HK-2 (cell line): ENCODE results near the gene VAT1.
"Not testable (repeated sequence)": the region's sequence is repeated elsewhere in the genome, so short reads cannot be mapped to it uniquely, and the experiment has no call there.

Experiments
- DNase-seq: peaks from one replicate; pipeline ENCODE4 v3.0.0-alpha.2; 2018; ENCODE audit not compliant: unreplicated experiment

VAT1 gene

DNA sequence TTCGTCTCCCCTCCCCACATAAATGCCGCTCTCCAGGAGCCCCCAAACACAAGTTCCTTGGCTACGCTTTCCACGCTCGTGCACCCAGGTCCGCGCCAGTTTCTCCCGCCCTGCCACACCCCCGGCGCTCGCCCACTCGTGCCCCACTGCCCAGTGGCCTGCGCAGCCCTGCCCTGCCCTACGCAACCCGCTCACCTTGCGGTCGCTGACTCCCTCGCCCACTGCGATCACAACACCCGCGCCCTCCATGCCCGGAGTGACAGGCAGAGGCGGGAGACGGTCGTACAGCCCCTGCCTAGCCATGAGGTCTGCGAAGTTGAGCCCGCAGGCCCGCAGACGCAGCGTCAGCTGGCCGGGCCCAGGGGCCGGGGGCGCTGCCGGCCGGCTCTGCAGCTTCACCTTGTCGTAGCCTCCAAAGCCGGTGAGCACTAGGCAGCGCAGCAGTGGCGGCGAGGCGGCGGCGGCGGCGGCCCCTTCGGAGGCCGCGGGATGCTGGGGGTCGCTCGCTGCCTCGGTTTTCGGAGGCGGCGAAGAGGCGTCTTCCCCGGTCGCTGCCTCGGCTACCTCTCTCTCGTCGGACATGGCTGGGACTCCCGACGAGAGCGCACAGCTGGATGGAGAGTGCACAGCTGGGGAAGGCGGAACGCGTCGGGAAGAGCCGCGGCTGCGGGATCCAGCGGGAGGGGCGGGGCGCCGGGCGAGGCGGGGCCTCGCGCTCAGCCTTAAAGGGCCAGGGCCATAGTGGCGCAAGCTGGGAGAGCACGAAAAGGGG is at the start of gene VAT1:
TSS of gene VAT1 (minus strand) at position 645 of the 772 bp plus-strand sequence. CDS start at position 582, 63 bp downstream.
- peak; percentile 76 for DNase-seq

- no peak for DNase-seq
Measured at GRCh38 chr17:43070872-43071271, 48.7 kb upstream of the VAT1 start.

- no peak for DNase-seq
Measured at GRCh38 chr17:43070257-43070656, 48.1 kb upstream of the VAT1 start.

- DNase-seq = no peak
Measured at GRCh38 chr17:43069368-43069898, 47.2 kb upstream of the VAT1 start.

- no peak for DNase-seq
Measured at GRCh38 chr17:43068570-43069367, 46.6 kb upstream of the VAT1 start.

- DNase-seq = no peak
Measured at GRCh38 chr17:43062984-43063638, 40.9 kb upstream of the VAT1 start.

GRCh38 chr17:43056051-43056450 is 33.9 kb upstream of the VAT1 start:
- DNase-seq = no peak

- not testable (repeated sequence) for DNase-seq
Measured at GRCh38 chr17:43053008-43053407, 30.8 kb upstream of the VAT1 start.

- no peak for DNase-seq
Measured at GRCh38 chr17:43051969-43052368, 29.8 kb upstream of the VAT1 start.

DNA sequence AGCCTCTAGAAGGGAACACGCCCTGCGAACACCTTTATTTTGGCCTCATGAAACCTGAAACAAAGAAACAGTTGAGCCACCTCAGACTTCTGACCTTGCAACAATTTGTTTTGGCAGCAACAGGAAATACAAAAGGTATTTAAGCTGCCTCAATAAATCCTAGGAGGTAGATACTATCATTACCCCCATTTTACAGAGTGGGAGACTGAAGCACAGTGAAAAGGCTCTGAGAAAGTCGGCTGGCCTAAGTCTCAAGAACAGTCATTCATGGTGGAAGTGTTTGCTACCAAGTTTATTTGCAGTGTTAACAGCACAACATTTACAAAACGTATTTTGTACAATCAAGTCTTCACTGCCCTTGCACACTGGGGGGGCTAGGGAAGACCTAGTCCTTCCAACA is 21.8 kb upstream of the VAT1 start:
- no peak for DNase-seq

DNA sequence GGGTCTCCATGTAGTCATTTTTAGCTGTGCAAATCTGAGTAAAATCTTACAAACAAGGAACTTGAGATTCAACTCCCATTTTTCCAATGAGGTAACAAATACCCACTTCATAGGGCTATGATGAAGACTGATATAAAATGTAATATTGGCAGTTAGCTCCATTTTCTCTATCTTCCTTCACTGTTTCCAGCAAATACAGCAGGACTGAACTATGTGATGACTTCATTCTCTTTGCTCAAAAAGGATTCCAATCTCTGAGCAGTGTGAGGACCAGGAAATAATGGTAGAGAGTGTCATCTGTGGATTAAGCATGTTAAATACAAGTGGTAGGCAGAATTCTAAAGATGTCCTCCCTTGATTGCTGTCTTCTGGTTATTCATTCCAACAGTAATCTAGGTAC is 21.1 kb upstream of the VAT1 start:
- DNase-seq = no peak

DNA sequence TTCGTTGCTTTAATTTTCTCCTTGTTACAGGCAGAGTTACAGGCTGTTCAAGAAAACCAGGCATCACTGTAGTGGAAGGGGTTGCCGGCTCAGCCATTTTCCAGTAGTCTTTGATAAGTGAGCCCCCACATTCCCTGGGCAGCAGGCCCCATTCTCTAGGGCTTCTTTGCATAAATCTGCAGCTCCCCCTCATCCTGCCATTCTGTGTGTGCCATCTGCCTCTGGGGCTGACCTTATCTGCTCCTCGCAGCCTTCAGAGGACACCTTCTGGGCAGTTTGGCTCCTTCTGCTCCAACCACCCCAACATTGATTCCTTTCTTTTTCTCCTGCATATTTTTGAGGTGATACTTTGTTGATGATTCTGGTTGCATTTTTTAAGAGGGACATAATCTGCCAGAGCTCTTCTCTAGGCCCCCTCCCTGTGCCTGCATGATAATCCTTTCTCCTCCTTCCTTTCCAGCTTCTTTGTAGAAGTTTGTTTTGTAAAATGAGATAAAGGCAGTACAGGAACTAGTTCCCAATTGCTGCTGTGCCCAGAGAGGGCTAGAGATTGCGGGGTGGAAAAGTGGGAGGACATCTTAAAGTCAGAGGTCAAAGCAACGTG is 19.9 kb upstream of the VAT1 start:
- no peak for DNase-seq

DNA sequence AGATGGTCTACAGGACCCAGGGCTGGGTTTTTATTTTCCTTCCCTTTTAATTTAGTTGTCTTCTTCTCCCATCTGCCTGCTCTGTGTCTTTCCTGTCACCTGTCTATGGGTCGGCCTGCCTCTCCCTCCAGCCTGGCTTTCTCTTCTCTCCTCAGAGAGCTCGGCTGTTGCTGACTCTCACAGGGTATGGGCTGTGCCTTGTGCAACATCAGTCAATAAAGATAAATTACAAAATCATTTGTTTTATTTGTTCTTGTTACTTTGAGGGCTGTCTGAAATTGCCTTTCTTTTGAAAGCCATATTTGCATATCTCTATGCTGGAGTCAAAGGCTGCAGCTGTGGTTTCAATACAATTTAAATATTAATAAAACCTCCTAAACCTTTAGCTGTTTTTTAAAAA is 18.5 kb upstream of the VAT1 start:
- DNase-seq = no peak

DNA sequence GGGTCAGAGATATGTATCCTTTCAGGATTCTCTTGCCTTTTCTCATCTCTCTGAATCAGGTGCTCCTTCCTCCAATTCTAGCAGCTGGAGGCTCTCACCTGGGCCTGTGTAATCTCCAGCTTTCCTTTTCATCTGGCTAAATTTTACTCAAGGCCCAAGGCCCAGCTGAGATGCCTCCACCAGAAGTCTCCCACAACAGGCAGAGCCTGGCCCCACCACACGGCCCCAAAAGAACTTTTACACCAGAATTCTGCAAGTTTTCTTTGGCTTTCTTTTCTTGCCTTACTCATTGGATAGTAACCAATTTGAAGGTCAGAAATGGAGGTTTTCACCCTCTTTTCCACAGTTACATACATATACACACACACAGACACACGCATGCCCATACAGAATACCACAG is 17.5 kb upstream of the VAT1 start:
- DNase-seq = no peak

DNA sequence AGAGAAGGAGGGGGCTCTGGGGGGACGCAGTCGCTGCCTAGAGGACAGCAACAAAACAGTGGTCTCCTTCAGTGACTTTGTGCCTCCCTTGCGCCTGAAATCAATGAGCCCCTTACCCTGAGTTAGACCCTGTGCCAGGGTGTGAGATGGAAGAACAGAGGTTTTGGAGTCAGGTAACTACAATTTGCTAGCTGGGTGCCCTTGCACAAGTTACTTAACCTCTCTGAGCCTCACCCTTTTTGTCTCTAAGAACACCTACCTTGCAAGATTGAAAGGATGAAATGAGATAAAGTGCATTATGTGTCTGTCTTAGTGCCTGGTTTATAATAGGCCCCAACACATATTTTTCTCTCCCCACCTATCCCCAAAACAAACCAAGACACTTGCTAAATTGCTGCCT is 12.7 kb upstream of the VAT1 start:
- DNase-seq = no peak

DNA sequence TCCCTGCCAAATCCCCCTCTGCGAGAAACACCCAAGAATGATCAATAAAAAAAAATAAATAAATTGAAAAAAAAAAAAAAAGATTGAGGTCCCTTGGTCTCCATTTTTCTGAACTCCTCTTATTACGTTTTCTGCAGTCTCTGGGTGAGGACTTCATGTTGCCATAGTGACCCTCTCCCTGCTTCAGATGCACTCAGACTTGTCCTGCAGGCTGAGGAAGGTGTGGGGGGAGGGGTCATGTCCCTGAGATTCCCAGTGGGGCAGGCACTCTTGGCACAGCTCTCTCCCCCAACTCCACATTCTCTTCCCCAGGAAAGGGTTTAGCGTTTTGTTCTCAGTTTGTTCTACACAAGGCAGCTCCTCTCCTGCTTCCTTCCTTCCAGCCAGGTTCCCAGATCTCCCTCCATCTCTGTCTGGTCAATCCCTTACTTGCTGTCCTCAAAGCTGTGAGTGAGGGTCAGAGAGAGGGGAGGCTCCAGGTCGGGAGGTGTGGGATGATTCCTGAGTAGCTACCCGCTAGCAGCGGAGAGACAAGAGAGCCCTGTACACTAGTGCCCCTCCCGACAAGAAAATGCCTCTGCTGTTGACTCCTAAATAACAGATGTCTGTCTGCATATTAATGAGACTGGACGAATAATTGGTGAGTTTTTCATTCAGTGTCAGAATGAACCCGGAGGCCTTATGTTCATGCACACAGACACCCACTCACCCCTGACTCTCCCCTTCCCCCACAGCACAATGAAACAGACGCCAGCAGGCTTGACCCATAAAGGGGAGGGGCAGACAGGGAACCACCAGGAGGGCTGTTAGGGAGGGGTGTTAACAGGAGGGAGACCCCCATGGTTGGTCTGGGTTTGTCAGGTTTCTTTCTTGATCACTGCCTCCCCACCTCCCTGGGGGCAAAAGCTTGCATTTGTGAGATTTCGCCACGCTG is 12.0 kb upstream of the VAT1 start:
- DNase-seq = no peak

- DNase-seq = no peak
Measured at GRCh38 chr17:43031666-43032065, 9.5 kb upstream of the VAT1 start.

GRCh38 chr17:43030137-43030767 is 8.1 kb upstream of the VAT1 start:
- DNase-seq = no peak

DNA sequence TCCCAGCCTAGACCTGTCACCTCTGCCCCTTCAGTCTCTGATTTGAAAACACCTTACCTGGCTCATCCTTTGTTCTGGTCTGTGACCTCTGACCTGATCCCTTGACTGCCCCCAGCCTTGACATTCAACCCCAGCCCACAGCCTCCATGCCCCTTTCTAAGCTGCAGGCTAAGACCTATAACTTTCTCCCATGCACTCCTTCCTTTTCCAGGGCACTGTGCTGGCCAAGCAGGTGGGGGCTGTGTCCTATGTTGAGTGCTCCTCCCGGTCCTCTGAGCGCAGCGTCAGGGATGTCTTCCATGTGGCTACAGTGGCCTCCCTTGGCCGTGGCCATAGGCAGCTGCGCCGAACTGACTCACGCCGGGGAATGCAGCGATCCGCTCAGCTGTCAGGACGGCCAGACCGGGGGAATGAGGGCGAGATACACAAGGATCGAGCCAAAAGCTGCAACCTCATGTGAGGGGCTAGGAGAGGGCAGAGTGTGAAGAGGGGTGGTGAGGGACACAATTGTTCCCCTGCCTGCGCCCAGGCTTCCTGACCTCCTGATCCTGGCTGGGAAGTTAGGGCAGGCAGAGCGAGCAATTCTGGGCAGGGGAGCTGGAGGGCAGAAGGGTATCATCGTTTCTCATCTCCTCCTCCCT is 6.2 kb upstream of the VAT1 start:
- DNase-seq = no peak
